GDM1 (cell line): Measurements from ENCODE around the gene XAB2.
"Not testable (repeated sequence)": the region's sequence is repeated elsewhere in the genome, so short reads cannot be mapped to it uniquely, and the experiment has no call there.

Source experiments
- DNase-seq: peaks from one replicate; lab custom pipeline; 2025; lab: John Stamatoyannopoulos, UW

Gene XAB2

GRCh38 chr19:7648265-7649014 lies 19.1 kb upstream of the XAB2 start:
- DNase-seq, result no peak

DNA sequence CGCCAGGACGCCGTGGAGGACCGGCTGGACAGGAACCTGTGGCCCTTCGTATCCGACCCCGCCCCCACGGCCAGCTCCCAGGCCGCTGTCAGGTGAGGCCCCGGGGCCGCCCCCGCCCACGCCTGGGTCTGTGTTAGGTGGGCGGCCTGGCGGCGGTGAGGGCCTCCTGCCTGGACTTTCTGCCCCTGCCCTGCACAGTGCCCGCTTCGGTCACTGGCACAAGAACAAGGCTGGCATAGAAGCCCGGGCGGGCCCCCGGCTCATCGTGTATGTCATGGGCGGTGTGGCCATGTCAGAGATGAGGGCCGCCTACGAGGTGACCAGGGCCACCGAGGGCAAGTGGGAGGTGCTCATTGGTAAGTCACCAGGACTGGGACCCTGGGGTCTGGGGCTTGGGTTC lies 17.8 kb upstream of the XAB2 start:
- no peak for DNase-seq

- DNase-seq, result no peak
These were observed 17.0 kb upstream of the XAB2 start for GRCh38 chr19:7646426-7646700.

DNA sequence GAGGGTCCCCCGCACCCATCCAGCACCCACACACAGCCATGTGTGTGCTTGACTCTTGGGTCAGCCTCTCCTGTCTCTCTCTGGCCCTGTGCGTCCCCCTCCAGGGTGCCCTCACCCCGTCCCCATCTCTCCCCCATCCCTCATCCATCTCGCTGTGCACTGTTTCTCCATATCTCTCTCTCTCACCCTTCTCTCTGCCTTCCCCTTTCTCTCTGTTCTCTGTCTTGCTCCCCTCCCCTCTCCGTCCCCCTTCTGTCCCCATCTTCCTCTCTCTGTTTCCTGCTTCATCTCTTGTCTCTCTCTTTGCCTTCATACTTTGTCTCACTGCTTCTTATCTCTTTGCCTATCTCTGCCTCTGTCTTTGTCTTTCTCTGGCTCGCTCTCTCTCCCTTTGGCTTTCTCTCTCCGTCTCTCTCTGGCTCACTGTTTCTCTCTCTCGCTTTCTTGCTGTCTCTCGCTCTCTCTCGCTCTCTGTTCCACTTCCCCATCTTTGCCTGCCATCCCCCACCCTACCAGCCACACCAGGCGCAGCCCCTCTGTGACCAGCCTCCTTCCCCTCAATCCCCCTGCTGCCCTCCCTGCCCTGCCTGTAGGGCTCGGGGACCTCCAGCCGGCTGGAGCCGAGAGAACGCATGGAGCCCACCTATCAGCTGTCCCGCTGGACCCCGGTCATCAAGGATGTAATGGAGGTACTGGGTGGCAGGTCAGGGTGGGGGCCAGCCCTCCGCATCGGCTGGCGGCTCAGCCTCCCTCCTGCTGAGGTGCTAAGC lies 16.5 kb upstream of the XAB2 start:
- DNase-seq, result no peak

DNA sequence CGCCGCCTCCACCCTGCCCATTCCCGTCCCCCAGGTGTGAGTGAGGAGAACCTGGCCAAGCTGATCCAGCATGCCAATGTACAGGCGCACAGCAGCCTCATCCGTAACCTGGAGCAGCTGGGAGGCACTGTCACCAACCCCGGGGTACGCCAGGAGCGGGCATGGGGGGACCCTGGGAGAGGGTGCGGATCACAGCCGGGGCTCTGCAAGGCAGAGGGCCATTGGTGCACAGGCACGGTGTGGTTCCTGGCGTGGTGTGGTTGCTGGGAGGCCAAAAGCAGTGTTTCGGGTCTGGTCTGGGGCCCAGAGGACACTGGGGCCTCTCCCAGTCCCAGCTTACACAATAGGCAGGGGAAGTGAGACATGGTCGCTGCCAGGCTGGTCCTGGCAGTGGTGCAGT lies 15.8 kb upstream of the XAB2 start:
- DNase-seq, result no peak

DNA sequence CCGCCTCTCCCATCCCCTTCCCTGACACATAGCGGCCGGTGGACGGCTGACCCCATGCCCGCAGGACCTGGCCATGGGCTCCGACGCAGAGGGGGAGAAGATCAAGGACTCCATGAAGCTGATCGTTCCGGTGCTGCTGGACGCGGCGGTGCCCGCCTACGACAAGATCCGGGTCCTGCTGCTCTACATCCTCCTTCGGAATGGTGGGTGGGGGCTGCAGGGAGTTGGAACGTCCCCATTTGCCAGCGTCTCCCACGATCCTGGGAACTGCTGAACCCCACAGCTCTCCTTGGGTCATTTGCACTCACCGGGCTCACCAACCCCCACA lies 15.2 kb upstream of the XAB2 start:
- no peak for DNase-seq

DNA sequence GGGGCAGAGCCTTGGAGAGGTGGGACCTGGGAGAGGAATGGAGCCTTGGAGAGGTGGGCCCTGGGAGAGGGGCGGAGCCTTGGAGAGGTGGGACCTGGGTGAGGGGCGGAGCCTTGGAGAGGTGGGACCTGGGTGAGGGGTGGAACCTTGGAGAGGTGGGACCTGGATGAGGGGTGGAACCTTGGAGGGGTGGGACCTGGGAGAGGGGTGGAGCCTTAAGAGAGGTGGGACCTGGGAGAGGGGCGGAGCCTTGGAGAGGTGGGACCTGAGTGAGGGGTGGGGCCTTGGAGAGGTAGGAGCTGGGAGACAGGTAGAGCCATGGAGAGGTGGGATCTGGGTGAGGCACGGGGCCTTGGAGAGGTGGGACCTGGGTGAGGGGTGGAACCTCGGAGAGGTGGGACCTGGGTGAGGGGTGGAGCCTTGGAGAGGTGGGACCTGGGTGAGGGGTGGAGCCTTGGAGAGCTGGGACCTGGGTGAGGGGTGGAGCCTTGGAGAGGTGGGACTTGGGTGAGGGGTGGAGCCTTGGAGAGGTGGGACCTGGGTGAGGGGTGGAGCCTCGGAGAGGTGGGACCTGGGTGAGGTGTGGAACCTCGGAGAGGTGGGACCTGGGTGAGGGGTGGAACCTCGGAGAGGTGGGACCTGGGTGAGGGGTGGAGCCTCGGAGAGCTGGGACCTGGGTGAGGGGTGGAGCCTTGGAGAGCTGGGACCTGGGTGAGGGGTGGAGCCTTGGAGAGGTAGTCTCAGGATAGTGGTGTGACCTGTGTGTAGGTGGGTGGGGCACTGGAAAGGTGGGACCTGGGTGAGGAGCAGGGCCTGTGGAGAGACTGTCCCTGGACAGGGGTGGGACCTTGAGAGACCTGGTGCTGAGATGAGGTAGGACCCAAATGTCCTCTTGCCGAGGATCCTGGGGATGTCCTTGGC lies 14.5 kb upstream of the XAB2 start:
- DNase-seq, result not testable (repeated sequence)

DNA sequence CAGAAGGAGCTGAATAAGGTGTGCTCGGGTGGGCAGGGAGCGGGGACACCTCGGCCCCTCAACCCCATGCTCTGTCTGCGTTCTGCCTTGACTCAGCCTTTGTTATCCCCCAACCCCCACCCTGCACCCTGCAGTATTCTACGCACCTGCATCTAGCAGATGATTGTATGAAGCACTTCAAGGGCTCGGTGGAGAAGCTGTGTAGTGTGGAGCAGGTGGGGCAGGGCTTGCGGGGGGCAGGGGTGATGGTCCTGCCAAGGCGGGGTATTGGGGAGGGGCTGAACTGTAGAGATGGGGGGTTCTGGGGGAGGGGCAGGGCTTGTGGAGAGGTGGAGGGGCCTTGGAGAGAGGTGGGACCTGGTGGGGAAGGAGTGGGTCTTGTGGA lies 13.7 kb upstream of the XAB2 start:
- no peak for DNase-seq

DNA sequence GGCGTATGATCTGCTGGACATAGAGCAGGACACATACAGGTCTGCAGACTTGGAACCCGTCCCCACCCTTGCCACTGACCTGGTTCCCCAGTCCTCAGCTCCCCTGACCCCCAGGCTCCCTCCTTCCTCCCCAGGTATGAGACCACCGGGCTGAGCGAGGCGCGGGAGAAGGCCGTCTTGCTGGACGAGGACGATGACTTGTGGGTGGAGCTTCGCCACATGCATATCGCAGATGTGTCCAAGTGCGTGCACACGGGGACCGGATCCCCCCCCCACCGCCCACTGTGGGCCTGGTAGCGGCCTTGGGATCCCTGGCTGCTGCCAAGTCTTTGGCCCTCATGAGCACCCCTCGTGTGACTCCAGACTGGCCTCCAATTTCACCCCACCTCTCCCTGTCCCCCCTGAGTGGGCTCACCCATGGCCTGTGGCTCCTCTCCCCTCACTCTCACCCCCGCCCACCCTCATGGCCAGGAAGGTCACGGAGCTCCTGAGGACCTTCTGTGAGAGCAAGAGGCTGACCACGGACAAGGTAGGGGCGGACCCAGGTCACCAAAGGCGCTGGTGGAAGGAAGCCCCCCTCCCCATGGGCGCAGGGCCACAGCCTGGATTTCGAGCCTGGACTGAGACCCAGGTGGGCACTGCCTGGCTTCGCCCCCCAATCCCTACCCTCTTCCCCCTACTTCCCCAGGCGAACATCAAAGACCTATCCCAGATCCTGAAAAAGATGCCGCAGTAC lies 13.1 kb upstream of the XAB2 start:
- no peak for DNase-seq

DNA sequence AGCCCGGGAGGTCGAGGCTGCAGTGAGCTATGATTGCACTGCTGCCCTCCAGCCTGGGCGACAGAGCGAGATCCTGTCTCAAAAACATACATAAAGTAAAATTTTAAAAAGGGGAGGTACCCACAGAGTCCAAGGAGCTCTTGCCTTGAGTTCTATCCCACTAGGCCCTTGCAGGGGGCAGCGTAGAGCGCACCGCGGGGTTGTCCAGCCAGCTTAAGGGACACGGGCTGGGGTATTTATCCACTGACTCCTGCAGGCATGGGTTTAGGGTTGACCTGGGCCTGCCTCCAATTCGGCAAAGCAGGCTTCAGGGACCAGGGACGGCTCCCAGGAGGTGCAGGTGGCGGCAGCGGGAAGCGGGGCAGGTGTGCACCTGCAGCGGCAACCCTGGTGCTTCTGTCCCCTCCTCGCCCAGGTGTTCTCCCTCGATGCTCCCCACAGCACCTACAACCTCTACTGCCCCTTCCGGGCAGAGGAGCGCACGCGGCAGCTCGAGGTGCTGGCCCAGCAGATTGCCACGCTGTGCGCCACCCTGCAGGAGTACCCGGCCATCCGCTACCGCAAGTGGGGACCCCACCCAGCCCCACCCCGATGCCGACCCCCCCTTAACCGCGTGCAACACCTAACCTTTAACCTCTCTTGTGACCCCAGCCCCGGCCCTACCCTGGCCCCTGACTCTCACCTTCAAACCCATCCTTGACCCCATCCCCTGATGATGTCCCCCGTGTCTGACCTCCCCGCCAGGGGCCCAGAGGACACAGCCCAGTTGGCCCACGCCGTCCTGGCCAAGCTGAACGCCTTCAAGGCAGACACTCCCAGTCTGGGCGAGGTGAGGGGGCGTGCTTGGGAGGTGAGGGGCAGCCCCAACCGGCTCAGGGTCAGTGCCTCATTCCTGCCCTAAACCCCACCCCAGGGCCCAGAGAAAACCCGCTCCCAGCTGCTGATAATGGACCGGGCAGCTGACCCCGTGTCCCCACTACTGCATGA lies 12.2 kb upstream of the XAB2 start:
- DNase-seq, result no peak

DNA sequence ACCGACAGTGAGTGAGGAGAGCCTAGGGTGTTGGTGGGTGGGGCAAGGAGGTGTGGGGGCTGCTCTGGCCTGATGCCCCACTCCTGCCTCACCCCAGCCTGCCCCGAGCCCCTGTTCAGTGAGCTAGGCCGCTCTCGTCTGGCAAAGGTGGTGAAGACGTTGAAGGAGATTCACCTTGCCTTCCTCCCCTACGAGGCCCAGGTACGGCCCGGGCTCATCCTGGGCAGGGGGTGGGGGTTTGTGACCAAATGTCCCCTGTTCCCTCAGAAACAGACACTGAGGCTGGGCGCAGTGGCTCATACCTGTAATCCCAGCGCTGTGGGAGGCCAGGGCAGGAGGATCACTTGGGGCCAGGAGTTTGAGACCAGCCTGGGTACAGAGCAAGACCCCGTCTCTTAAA lies 11.5 kb upstream of the XAB2 start:
- no peak for DNase-seq

GRCh38 chr19:7639863-7640348 lies 10.6 kb upstream of the XAB2 start:
- no peak for DNase-seq

DNA sequence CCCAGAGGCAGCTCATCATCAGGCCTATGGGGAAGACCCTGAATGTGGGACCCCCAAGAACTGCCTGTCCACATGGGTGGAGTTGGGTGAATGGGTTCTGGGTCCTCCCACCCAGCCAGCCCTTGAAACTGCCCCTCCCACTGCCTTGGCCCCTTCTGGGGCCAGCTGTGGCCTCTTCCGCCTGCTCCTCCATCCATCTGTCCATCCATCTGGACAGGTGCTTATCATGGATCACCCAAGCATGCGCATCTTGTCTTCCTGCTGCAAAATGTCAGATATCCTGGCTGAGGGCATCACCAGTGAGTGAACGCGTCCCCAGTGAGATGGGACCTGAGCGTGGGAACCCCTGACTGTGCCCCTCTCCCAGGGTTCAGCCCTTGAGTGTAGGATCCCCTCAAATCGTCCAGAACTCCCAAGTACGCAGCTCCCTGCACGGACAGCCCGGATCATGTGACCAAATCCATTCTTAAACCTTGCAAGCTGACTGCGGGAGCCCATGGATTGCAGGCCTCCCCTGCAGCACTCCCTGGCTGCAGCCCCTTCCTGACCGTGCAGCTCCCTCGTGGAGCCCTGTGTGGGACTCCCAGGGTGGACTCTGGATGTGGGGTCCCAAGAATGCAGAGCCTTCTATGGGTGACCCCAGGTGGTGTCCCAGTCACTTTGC lies 9.6 kb upstream of the XAB2 start:
- no peak for DNase-seq

DNA sequence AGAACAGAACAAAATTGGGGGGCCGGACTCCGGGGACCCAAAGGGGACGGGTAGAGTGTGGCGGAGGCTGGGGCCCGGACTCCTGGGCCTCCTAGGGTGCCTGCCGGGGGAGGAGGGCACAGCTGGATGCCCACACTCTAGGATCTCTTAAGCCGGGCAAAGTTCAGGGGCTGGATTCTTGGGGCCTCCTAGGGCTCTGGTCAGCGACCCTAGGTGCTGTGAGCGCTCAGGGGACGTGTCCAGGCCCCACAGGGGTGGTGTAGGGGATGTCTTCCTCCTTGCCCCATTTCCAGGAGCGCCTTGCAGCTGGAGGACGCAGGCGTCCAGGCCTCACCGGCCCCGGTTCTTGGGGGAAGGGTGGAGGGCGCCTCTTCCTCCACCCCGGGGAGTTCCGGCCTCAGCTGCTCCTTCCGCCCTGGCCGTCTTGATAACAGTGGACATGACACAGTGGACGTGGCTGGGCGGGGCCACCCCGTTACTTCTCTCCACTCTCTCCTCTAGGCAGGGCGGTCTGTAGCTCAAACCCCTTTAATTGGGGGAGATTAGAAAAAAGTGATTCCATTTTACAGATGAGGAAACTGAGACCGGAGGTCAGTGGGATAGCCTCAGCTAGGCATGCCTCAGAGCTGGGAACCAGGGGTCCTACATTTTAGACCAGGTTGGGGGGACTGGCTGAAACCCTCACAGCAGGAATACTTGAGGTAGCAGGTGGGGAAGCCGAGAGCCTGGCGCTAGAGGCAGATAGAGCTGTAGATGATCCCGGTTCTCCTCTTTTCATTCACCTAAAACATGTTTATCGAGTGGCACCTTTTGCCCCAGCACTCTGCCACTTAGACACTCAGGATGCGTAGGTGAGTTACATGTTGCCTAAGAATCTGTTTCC lies 8.3 kb upstream of the XAB2 start:
- DNase-seq, result no peak

DNA sequence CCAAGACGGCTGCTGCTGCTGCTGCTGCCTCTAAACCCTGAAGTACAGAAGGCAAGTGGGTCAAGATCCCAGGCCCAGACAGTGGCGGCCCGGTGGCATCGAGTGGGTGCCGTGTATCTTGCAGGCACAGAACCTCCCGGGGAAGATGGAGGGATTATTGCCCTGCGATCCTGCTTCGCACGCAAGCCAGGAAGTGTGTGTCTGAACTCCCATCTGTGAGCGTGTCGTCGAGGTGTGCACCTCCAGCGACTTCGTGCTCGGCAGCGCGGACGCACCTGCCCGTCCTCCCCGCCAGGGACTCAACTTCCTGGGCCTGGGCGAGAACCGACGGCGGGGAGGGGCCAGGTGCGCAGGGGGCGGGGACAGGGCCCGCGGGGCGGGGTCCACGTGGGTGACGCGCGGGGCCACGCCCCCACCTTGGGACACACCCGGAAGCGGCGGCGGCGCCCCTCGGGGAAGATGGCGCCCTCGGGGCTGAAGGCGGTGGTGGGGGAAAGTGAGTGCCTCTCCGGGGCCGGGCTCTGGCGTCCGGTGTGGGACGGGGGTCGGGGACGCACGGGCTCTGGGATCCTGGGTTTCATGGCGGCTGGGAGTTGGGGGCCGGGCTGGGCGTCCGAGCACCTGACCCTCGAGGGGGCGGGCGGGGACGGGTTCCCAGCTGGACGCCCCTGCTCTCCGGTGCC lies 7.5 kb upstream of the XAB2 start, which contains the start of gene STXBP2:
TSS of gene STXBP2 (plus strand) at position 420 of the 683 bp plus-strand sequence. CDS start at position 460, 40 bp downstream.
- DNase-seq, result peak; percentile 62

DNA sequence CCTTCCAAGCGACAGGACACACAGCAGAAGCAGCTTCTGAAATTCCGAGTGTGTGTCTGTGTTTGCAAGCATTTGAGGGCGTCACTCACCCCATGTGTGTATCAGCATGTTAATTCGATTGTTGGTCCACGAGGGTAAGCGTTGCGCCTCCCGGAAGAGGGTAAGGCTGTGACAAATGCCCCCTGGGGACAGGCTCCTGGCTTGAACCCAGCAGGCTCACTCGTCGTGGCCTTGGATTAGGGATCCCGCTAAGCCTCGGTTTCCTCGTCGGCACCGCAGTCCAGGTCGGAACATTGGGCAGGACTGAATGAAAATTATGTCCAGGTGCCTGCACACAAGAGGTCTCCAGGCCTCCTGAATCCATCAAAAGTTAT lies 7.0 kb upstream of the XAB2 start:
- no peak for DNase-seq

DNA sequence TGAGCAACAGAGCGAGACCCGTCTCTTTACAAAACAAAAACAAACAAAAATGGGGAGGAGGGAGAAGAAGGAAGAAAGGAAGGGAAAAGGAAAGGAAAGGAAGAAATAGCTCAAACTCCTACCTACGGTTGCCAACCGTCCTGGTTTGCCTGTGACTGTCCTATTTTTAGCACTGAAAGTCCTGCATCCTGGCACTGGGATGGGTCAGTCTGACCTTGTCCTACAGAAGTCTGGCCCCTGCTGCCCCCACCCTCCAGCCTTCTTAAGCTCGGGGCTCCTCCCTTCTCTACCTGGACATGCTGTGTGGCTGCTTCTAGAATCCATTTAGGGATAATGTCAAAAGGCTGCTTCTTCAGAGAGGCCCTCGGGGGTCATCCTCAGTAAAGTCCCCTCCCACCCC lies 6.3 kb upstream of the XAB2 start:
- DNase-seq, result no peak

GRCh38 chr19:7633698-7634097 lies 4.4 kb upstream of the XAB2 start, which contains the start of gene PCP2:
Gene PCP2, minus strand, starts transcription at chr19:7633719. Its CDS starts 262 bp downstream, at chr19:7633457.
- DNase-seq, result no peak
